ENCODE results near the gene TLCD1.

The TLCD1 gene

GRCh38 chr17:28760601-28761562 lies 34.8 kb upstream of the TLCD1 start:
- no peak for TF ChIP-seq CTCF (IDR thresholded peaks at IDR 0.05; ENCODE audit: low read length, missing control alignments)
- no peak overlapping the region for H3K4me3 ChIP-seq (replicated peaks; ENCODE audit: low read depth, low read length)
- DNase-seq (ENCODE audit: low read depth): peak; percentile 73

DNA sequence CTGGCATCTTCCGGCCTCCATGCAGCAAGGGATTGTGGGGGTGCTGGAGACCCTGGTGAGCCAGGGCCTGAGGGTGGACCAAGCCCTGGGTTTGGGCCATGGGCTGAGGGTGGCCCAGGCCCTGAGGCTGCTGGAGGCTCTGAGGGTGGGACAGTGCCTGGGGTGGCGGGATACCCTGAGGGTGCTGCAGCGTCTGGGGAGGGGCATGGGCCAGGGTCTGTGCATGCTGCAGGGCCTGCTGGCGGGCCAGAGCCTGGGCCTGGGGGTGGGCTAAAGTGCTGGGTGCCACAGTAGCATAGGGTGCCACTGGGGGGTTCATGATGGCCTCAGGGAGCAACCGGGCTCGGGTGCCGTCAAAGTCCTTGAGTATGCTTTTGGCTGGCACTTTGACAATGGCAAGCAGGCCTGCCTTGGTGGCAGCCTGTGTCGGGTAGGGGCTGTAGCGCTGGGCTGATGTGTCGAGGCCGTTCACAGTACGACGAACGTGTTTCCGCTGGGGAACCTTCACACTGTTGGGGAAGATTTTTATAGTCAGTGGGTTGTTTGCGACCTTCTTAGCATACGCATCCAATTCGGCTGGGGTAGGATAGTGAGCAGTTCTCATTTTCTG lies 33.3 kb upstream of the TLCD1 start:
- TF ChIP-seq CTCF (IDR thresholded peaks at IDR 0.05; ENCODE audit: low read length, missing control alignments): no peak
- no peak overlapping the region for H3K4me3 ChIP-seq (replicated peaks; ENCODE audit: low read depth, low read length)
- no peak for DNase-seq (ENCODE audit: low read depth)

DNA sequence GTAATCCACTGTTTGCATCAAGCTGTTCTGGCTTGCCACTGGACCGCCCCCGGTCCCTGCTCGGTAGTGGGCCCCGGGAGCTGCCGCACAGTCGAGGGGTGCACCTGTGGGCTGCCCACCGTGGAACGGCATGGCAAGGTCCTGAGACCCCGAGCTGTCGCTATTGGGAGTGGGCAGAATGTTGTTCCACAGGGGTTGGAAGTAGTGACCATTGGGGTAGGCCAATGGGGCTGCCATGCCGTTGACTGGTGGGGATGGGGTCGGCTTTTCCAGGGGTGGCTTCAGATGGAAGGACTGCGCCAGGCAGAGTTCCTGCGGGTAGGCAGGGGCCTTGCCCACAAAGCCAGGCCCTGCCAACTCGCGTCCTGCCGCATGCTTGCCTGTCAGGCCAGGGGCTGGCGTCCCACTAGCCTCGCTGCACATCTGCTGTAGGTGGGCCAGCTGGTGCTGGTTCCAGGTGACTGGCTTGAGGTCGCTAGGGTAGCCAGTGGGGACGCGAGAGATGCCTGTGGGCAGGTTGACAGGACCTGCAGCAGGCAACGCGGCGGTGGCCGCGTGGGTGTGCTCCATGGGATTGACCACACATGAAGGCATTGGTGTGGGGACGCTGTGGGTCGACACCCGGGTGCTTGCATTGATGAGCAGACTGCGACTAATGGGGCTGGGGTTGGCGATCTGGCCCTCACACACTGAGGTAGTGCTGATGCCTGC lies 32.5 kb upstream of the TLCD1 start:
- H3K4me3 ChIP-seq (replicated peaks; ENCODE audit: low read depth, low read length): no peak overlapping the region
- TF ChIP-seq CTCF (IDR thresholded peaks at IDR 0.05; ENCODE audit: low read length, missing control alignments): no peak
- DNase-seq (ENCODE audit: low read depth): no peak

GRCh38 chr17:28756049-28756804 lies 30.2 kb upstream of the TLCD1 start:
- no peak overlapping the region for H3K4me3 ChIP-seq (replicated peaks; ENCODE audit: low read depth, low read length)
- TF ChIP-seq CTCF (IDR thresholded peaks at IDR 0.05; ENCODE audit: low read length, missing control alignments): no peak
- no peak for DNase-seq (ENCODE audit: low read depth)

DNA sequence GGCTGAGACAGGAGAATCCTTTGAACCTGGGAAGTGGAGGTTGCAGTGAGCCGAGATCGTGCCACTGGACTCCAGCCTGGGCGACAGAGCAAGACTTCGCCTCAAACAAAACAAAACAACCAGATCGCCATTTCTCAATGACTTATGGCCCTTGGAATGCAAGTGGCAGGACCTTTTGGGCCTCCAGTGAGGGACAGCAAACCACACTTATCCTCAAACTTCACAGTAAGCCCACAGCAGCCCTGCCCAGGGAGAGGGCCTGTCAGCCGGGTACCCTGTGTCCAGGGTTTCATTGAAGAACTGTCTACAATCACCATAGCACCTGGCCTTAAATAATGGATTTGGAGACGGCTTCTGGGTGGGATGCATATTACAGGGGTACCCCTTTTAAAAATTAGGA lies 29.5 kb upstream of the TLCD1 start:
- DNase-seq (ENCODE audit: low read depth): no peak
- no peak for TF ChIP-seq CTCF (IDR thresholded peaks at IDR 0.05; ENCODE audit: low read length, missing control alignments)
- no peak overlapping the region for H3K4me3 ChIP-seq (replicated peaks; ENCODE audit: low read depth, low read length)

GRCh38 chr17:28751600-28752366 lies 25.8 kb upstream of the TLCD1 start:
- no peak for DNase-seq (ENCODE audit: low read depth)
- no peak for TF ChIP-seq CTCF (IDR thresholded peaks at IDR 0.05; ENCODE audit: low read length, missing control alignments)
- no peak overlapping the region for H3K4me3 ChIP-seq (replicated peaks; ENCODE audit: low read depth, low read length)
